Measurements from ENCODE around the gene DBT. TPM values are rescaled to one million over a fixed set of nuclear protein-coding genes. Genes with fewer than 3 reads are reported as not detected.

The DBT gene
- total RNA-seq, 2 donors from 2014 or later: 13.8 to 14.5 TPM

- ATAC-seq (no peak), DNase-seq (no peak)
- intact Hi-C loops (cut with DNase I, micrococcal nuclease): no loop called here
Observed at GRCh38 chr1:100146958-100147357, 102.7 kb downstream of the DBT start.

- intact Hi-C loops (cut with DNase I, micrococcal nuclease): no loop called here
- DNase-seq (no peak), ATAC-seq (no peak)
Observed at GRCh38 chr1:100145116-100145515, 104.5 kb downstream of the DBT start.

GRCh38 chr1:100142343-100142742, 107.3 kb downstream of the DBT start:
- no peak for ATAC-seq
- no peak for DNase-seq
- intact Hi-C loops (cut with DNase I, micrococcal nuclease): no loop called here

GRCh38 chr1:100141192-100141591, 108.4 kb downstream of the DBT start:
- DNase-seq: no peak
- no peak for ATAC-seq
- intact Hi-C loops (cut with DNase I, micrococcal nuclease): no loop called here

- intact Hi-C loops (cut with DNase I, micrococcal nuclease): loop anchor here in 1 of 2 donors (10.0 kb wide), 1 partner anchor 127 kb away; the partner anchor contains the start of gene RTCA
- no peak for ATAC-seq
- no peak for DNase-seq
Observed at GRCh38 chr1:100137602-100138001, 112.0 kb downstream of the DBT start.

Small RNA genes within 50 kb of the gene (microRNA-seq; reads per million reads assigned to microRNA genes)
- gene MIR553: 0 reads per million in 2 donors

Other genes with a start within 250 kb of the DBT start
- gene SASS6, start 116.9 kb downstream of the DBT start, total RNA-seq: 1 to 10 TPM; 2.7 to 3.8 TPM
- gene TRMT13, start 116.7 kb downstream of the DBT start, total RNA-seq: 10 to 100 TPM in 1 of 2 donors, 1 to 10 TPM in 1; 8.9 to 11.5 TPM
- under 1 TPM in 1 of 2 donors, not detected in 1; 0.40 TPM for gene LRRC39, start 71.6 kb downstream of the DBT start, total RNA-seq
- gene RTCA, start 16.4 kb upstream of the DBT start, total RNA-seq: 10 to 100 TPM; 37.1 to 40.5 TPM
- gene CDC14A, start 102.7 kb upstream of the DBT start, total RNA-seq: 10 to 100 TPM; 19.1 to 23.9 TPM

Data from left colon (tissue), 2 donors.